ENCODE measurements around the gene PRXL2B. TPM values are rescaled to one million over a fixed set of nuclear protein-coding genes. Genes with fewer than 3 reads are reported as not detected.

Gene PRXL2B
- total and polyA plus RNA-seq, 10 of the 15 experiments (the other 5 are each of a cell fraction or from before 2014, with no cell fraction given): 0.44 to 5.6 (median 4.0) TPM

- Histone ChIP-seq H3K79me2 (ENCODE audit: control insufficient read depth, insufficient read depth, low read length) (no peaks in the 10 kb centered on the region), H3K36me3 (ENCODE audit: control insufficient read depth in 2 of 2, insufficient read depth in 2 of 2, low read length in 1 of 2) (no peaks in the 10 kb centered on the region), H3K4me2 (ENCODE audit: control insufficient read depth, insufficient read depth) (no peak overlapping the region), H2AFZ (ENCODE audit: control insufficient read depth, low read depth, low read length) (no peak overlapping the region), H4K20me1 (ENCODE audit: control insufficient read depth, insufficient read depth) (no peaks in the 10 kb centered on the region), H3K9ac (ENCODE audit: control insufficient read depth, insufficient read depth, low read length) (no peak overlapping the region), H3K27ac (ENCODE audit: control insufficient read depth, insufficient read depth) (no peak overlapping the region), H3K27me3 (replicated peaks in 1 of 2; ENCODE audit: control insufficient read depth in 2 of 2, insufficient read depth in 2 of 2, low read length in 1 of 2) (no peaks in the 10 kb centered on the region), H3K4me1 (ENCODE audit: control insufficient read depth, insufficient read depth, low read length) (no peaks in the 10 kb centered on the region), H3K4me3 (no peak overlapping the region), H3K9me3 (replicated peaks; ENCODE audit: control insufficient read depth, insufficient read depth, low read length) (no peaks in the 10 kb centered on the region)
- 35% methylated on average over 30 of the region's 31 CpGs for WGBS (ENCODE audit: insufficient coverage, insufficient replicate concordance, low lambda C conversion rate, missing lambda C conversion rate)
- BruUV-seq (replicated peaks): no TSS peak
- ATAC-seq (no peak), DNase-seq (ENCODE audit: low read depth, low spot score) (no peak), FAIRE-seq (no peak)
- intact Hi-C loops (cut with micrococcal nuclease; ENCODE audit: unreplicated experiment) (no loop called here), in situ Hi-C loops (cut with MboI) (no loop called here)
- CTCF ChIA-PET: no interaction called here
- no peak for TF ChIP-seq PBX3 (IDR thresholded peaks at IDR 0.05; ENCODE audit: insufficient replicate concordance, low read depth, low read length)
- no peak for TF ChIP-seq ZZZ3 (IDR thresholded peaks at IDR 0.05; ENCODE audit: control insufficient read depth, insufficient read length, low read depth)
- TF ChIP-seq KDM1A (IDR thresholded peaks at IDR 0.05; ENCODE audit: borderline replicate concordance): no peak
- no peak for TF ChIP-seq CBFB (IDR thresholded peaks at IDR 0.05; ENCODE audit: low read depth)
- TF ChIP-seq SMAD1 (IDR thresholded peaks at IDR 0.05; ENCODE audit: low read depth, partially characterized antibody): no peak
- RAD21 ChIA-PET (ENCODE audit: unreplicated experiment): no interaction called here
- SMC1A ChIA-PET (ENCODE audit: uncharacterized antibody, unreplicated experiment): no interaction called here
- POLR2A ChIA-PET: interaction anchor here (0.5 kb wide), 1 partner anchor 48 kb away, joined by 3 read pairs; no protein-coding TSS in a partner anchor
Measured at GRCh38 chr1:2595812-2596529, 9.4 kb downstream of the PRXL2B start.

Measured in GM12878 (cell line).